GM12892 (cell line): ENCODE data around the gene CAPRIN1.

Experiments used
- POLR2A ChIP-seq: IDR thresholded peaks from 2 replicates; pipeline ENCODE4 v1.6.1; 2011; ENCODE audit warnings: low read depth, low read length, control low read depth
- POLR2AphosphoS5 ChIP-seq: IDR thresholded peaks from 2 replicates; pipeline ENCODE4 v1.6.1; 2011; ENCODE audit warnings: low read depth, low read length, control low read depth

- TF ChIP-seq POLR2A (no peak), POLR2AphosphoS5 (no peak)
These were observed 14.1 kb downstream of the CAPRIN1 start for GRCh38 chr11:34065505-34066203.
